GM19397 (cell line): Measurements from ENCODE around the gene DACT2.
"Not testable (repeated sequence)": the region's sequence is repeated elsewhere in the genome, so short reads cannot be mapped to it uniquely, and the experiment has no call there.

Experiments
- ATAC-seq: cut with Tn5 transposase; IDR thresholded peaks from one replicate; pipeline ENCODE4 v1.9.1; 2021; ENCODE audit warnings: mild to moderate bottlenecking, moderate library complexity; ENCODE audit not compliant: unreplicated experiment

Gene DACT2

GRCh38 chr6:168283686-168284025, 35.9 kb downstream of the DACT2 start:
- no peak for ATAC-seq

- ATAC-seq, result no peak
These were observed 36.4 kb downstream of the DACT2 start for GRCh38 chr6:168282985-168283685.

GRCh38 chr6:168281826-168282225, 37.8 kb downstream of the DACT2 start:
- no peak for ATAC-seq

GRCh38 chr6:168281314-168281713, 38.3 kb downstream of the DACT2 start:
- not testable (repeated sequence) for ATAC-seq

- ATAC-seq, result no peak
These were observed 38.7 kb downstream of the DACT2 start for GRCh38 chr6:168280899-168281245.

- ATAC-seq, result no peak
These were observed 39.3 kb downstream of the DACT2 start for GRCh38 chr6:168280020-168280898.

GRCh38 chr6:168279403-168279935, 40.1 kb downstream of the DACT2 start:
- no peak for ATAC-seq

GRCh38 chr6:168278904-168279303, 40.7 kb downstream of the DACT2 start:
- no peak for ATAC-seq

- ATAC-seq, result no peak
These were observed 42.3 kb downstream of the DACT2 start for GRCh38 chr6:168277274-168277669.

- no peak for ATAC-seq
These were observed 42.9 kb downstream of the DACT2 start for GRCh38 chr6:168276576-168277273.

GRCh38 chr6:168275168-168275567, 44.4 kb downstream of the DACT2 start:
- ATAC-seq, result no peak

GRCh38 chr6:168274037-168274952, 45.3 kb downstream of the DACT2 start:
- ATAC-seq, result no peak

- no peak for ATAC-seq
These were observed 46.0 kb downstream of the DACT2 start for GRCh38 chr6:168273441-168274036.

- ATAC-seq, result no peak
These were observed 46.9 kb downstream of the DACT2 start for GRCh38 chr6:168272415-168273325.

- ATAC-seq, result no peak
These were observed 49.1 kb downstream of the DACT2 start for GRCh38 chr6:168270274-168271172.

GRCh38 chr6:168269455-168270243, 49.9 kb downstream of the DACT2 start:
- ATAC-seq, result no peak

- ATAC-seq, result no peak
These were observed 50.8 kb downstream of the DACT2 start for GRCh38 chr6:168268755-168269154.
